ENCODE measurements around the gene AGRP.

The AGRP gene

DNA sequence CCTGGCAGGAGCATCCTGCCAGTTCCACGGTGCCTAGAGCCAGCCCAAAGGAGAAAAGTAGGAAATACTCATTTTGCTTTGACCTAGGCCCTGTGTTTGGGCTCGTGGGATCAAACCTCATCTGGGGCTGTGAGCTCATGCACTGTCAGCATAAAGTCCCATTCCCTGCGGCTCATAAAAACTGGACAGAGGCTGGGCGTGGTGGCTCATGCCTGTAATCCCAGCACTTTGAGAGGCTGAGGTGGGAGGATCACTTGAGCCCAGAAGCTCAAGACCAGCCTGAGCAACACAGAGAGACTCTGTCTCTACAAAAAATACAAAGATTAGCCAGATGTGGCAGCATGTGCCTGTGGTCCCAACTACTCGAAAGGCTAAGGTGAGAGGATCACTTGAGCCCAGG is 20.3 kb downstream of the AGRP start:
- DNase-seq: no peak

DNA sequence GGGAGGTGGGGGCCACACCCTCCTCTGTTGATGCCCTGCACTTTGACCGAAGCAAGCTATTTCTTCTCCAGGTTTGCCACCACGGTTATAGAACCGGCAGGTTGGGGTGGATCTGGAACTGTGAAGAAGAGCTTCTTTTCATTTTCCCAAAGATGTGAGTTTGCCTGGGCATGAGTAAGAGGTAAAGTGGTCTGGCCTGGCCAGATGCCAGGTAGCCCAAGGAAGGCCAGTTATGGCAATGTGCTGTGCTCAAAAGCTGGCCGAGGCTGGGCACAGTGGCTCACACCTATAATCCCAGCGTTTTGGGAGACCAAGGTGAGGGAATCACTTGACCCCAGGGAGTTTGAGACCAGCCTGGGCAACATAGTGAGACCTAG is 21.1 kb downstream of the AGRP start:
- DNase-seq: no peak

DNA sequence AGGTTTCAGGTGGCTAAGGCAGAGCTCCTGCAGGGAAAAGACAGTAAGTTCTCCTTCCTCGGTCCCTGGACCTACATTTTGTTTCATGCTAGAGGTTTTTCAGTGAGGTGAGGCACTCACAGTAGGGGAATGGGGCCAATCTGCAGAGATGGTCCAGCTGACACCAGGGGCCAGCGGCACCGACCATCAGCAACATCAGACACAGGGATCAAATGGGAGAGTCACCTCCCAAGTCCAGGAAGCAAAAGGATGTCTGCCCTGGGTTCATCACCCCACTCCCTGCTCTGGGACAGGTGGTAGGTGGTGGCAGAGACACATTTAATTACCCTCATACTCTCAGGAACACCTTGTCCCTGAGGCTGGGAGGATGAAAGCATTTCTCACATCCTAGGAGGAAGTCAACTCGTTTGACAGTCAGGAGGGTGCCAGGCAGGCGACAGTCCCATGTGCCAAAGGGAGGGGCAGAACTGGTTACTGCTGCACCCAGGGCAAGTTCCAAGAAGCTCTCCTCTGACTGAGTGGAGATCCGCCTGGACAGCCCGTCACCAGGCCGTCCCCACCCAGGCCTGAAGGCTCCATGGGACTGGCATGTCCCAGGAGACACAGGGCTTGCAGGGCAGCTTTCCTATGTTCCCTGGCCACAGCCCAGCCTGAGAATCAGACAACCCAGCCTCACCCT is 21.6 kb downstream of the AGRP start:
- DNase-seq: no peak

DNA sequence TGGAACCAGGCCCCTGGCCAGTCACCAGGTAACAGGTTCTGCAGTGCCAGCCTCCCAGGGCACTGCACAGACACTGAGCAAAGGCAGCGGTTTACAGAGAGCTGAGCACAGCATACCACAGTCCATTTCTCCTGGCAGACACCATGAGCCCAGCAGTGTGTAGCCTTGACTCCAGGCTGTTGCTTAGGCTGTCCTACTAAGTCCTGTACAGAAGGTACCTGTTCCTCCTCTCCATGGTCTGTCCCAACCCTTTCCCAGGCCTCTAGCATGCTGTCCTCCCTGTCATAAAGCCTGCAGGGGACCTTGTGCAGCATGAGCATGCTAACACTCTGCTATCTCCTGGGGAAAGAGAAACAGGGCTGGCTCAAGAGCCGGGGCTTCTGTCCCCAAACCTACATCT is 22.4 kb downstream of the AGRP start:
- no peak for DNase-seq

DNA sequence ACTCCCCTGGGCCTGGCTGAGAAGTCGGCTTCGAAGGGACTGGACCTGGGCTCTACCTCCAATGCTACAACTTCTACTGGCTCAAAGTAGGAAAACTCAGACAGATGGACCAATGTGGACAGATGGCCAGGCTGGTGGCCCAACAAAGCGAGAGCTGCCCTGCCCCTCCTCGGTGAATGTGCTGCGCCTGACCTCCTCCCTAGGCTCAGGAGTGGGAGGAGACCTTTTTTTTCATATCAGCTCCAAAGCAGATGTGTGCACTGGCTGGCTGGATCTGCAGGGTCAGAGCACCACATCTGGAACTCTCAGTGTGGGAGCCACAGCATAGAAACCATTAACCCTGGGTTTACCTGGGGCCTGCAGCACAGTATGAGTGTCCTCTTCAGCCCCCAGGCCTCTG is 23.2 kb downstream of the AGRP start:
- no peak for DNase-seq

DNA sequence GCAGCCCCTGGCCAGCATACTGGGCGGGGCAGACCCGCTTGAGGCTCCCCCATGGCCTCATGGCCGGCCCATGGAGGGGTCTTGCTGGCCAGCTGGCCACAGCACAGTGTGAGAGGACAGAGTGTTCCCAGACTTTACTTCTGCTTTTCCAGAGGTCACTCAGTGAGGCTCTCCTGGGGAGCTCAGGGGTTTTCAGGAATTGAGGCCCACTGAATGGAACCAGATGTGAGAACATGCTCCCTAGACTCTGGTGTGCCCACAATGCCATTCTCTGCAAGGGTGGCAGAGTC is 23.5 kb downstream of the AGRP start:
- DNase-seq: no peak

DNA sequence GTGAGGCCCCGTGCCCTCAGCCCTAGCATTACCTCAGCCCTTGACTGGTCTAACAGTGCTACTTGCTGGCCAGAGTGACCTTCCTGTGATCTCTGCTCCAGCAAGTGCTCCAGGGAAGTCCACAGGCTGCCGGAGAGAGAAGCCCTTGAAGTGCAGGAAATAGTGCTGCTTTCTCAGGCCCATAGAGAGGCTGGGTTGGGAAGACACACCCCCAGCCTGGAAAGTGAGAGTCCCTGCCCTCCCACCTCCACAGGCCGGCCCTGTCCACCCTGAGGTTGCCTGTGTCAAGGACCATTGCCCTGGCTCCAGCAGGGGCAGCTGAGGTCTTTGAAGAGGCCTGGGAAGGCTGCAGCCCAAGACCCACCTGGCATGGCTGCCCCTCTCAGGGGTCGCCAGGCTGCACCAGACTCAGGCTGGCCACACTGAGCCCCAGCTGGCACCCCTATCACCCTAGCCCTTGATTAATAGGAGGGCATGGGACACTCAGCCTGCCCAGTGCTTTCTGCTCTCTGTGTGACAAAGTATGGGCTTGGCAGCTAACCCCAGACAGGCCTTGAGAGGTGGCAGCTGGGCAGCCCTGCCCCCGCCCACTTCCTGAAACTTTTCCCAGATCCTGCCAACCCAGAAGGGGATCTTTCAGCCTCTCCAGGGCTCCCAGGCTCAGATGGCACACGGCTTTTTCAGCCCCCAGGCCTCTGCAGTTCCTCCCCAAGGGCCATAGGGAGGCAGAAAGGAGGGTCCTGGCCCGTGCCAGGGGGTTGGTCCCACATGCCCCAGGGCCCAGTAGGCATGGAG is 24.1 kb downstream of the AGRP start:
- DNase-seq: no peak

DNA sequence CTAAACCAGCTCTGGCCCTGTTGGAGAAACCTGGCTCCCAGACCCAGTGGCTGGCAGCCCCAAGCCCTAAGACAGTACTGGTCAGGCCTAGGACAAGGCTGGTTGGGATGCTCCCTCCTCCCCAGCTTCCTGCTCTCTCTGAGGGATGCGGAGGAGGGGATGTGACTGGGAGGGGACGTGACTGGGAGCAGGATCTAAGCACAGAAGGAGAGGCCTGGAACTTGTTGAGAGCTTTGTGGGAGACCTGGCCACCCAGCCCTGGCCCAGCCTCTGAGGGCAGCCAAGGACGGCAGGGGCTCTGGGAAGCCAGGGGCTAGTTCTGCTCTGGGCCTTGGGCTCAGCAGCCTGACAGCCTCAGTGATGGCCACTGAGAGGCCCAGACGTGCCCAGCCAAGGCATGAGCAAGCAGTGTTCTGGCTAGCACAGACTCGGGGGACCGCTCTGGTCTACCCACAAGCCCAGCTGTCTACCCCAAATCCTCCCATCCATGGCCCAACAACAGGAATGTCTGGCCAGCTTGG is 25.2 kb downstream of the AGRP start:
- DNase-seq: no peak

DNA sequence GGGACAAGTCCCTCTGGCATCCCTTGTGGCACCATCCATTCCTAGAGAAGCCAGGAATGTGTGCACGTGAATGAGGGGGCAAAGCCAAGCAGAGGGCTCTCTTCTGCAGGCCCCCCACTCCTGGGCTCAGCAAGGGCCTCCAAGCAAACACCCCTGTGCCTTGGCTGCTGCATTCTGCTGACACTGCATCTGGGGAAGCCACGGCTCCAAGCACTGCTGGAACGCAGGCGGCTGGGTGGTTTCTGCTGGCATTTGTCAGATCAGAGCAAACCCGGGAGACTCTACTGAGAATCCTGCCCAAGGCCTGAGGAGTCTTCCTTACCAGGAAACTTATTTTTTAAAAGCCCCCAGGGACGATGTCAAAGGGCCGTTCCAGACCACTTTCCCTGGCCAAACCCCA is 25.7 kb downstream of the AGRP start:
- DNase-seq: no peak

DNA sequence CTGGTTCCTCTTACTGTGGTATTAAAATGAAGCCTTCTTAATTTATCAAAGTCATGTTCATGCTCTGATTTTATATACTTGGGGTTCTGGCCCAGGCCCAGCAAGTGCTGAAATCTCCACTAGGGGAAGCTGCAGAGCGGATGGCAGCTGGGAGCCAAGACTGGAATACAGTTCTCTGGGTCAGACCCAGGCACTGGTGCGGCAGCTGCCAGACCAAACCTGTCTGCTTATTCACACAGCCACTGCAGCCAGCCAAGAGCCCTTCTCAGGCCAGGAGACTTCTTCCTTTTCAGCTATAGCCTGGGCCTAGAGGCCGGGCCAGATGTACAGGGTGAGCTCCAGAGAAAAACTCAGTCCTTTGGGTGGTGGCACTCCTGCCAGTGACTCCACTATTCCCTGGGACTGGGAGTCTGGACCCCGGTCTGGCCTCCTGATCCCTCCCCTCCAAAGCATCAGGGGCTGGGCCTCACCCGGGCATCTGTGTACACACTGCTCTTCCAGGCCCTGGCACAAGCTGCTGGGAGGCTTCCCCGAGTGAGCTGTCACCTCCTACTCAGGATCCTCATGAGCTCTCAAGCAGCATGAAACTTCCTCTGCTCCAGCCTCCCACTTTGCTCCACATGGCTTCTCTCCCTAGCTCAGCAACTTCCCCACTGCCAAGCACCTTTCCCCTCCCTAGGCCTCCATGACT is 26.8 kb downstream of the AGRP start:
- DNase-seq: no peak

DNA sequence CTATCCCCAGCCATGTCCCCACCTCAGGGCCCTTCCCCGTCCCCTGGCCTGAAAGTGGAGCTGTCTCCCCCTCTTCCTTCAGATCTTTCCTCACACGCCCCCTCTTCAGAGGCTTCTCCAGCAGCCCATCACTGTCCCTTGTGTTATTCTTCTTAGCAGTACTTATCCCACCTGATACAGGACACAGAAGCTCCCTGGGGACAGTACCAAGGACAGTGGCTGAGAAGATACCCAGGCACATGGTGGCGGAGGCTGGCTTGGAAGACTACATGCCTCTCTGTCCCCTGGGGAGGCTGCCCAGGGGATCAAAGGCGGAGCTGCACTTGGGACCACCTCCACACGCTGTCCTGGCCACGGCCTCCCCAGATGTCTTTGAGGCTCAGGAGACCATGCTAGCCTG is 28.5 kb downstream of the AGRP start:
- no peak for DNase-seq

DNA sequence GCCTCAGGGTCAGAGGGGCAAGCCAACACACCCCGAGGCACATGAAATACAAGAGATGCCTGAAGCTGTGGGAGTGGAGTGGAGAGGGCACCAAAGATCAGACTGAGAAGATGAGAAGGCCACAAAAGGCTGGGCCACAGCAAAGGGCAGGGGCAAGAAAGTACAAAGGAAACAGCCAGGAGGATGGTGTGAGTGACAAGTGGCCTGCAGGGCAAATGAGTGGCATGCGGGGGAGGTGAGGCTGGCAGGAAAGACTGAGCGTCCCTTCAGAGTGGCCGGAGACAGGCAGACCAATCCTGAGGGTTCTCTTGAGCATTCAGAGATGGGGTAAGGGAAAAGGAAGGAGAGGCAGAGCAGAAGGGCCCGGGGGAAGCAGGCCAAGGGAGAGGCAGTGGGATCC is 29.2 kb downstream of the AGRP start:
- no peak for DNase-seq

DNA sequence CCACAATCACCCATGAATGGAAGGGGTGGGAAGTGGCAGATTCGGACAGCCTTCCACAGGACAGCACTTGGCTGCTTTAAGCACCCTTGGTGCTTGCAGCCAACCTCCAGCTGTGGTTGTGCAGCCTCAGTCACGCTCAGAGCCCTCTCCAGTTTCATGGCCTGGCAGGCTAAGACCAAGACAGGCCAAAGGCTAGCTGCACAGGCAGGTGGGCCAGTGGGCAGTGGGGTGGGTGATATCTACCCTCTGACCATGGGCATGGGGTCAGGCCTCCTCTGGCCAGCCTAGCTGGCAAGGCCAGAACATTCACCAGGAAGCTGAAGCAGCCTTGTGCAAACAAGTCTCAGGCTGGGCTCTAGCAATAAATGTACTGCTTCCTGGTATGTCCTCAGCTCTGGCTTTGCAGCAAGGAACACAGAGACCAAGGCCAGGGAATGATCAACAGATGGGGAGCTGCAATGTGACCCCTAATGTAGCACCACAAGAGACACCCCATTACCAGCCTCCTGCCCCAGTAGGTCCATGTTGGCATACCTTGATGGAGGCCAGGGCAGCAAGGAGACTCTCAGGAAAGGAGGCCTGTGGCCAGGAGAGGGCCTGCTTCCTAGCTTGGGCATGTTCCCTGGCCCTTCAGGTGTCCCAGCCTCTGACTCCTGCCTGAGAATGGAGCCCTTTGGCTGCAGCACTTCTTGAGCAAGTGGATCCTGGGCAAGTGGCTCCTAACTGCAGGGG is 31.5 kb downstream of the AGRP start:
- no peak for DNase-seq

DNA sequence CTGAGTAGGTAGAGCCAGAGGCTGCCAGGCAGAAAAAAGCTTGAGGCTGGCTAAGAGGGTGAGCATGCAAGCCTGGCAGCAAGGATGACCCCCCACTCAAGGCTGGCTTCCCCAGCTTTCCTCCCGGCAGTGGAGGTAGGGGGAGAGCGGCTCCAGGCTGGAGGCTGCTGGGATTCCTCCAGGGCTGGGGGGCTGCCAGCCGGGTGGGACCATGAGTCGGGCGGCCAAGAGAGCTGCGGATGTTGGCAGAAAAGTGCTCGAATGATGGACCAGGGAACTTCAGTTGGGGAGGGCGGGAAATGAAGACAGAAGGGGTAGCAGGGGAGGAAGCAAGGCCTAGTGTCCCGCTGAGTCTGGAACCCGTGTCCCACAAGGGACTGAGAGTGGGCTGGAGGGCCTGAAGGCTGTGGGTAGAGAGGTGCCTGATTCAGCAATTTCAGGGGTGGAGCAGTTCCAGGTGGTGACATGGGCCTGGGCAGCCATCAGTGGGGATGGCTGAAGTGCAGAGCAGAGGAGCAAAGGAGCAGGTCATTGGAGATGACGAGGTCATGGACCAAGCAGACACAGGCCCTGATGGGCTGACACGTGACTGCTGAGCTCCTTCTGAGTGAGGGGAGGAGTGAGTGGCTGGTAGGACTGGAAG is 32.2 kb downstream of the AGRP start:
- no peak for DNase-seq

DNA sequence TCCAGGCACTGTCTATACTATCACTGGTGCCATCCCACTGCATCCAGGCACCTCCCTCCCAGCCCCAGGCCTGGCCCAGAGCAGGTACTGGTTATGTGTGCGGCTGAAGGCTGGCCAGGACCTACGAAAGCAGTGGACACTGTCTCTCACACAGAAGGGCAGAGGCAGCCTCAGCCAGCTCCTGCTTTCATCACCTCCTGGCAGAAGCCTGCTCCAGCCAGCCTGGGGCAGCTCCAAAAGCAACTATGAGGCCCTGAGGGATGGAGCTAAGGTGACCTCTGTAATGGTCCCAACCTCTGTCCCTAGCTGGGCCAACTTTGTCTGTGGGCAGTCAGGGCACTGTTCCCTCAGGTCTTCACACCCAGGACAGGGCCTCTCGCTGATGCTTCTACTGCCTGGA is 33.6 kb downstream of the AGRP start:
- DNase-seq: no peak

DNA sequence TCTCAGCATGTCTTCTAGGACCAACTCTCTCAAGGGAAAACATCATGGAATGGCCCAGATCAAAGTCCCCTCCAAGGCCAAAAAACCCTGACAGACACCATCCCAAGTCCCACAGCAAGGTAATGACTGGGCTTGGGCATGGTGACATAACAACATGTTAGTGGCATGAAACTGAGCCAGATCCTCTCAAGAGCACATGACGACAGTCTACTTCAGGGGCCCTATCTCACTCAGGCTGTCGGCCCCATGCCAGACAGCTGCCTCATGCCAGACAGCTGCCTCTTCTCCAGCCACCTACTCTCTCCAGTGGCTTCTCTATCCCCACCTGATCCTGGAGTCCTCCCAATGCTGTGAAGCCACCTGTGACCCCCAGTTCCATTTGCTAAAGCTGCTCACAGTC is 34.0 kb downstream of the AGRP start:
- DNase-seq: no peak

DNA sequence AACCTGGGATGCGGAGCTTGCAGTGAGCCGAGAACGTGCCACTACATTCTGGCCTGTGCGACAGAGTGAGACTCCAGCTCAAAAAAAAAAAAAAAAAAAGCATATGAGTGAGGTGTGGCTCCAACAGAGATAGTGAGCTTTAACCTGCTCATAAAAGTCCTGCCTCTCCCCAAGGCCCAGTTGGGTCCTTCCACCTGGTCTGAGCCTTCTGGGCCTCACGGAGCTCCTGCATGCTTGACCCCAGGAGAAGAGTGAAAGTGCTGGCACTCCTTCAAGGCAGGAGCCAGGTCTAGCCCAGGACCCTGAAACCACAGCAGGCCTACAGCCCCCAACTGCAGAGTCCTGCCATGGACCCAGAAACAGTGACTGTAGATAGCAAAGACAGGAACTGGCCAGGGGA is 34.8 kb downstream of the AGRP start:
- DNase-seq: no peak

DNA sequence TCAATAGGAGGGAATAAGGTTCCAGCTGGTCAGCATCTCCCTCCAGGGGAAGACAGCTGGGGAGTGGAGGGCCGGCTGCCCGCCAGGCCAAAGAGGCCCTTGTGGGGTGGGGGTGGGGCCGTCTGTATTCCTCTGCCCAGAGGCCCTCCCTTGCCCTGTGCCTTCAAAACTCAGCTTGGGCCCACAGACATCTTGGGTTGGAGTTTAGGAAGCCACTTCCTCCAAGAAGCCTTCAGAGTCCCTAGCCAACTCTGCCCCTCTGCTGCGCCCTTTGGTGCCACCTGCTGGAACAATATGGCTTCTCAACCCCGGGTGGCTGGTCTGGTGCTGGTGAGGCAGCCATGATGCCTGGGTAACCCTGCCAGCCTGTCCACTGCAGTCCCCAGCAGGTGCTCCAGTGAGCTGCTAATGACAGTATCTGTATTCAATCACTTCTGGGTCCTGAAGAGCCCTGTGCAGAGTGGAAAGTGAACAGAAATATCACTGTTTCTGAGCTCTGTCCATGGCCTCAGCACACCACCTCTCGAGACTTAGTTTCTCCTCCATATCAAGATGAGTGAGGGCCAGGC is 35.8 kb downstream of the AGRP start:
- DNase-seq: no peak

DNA sequence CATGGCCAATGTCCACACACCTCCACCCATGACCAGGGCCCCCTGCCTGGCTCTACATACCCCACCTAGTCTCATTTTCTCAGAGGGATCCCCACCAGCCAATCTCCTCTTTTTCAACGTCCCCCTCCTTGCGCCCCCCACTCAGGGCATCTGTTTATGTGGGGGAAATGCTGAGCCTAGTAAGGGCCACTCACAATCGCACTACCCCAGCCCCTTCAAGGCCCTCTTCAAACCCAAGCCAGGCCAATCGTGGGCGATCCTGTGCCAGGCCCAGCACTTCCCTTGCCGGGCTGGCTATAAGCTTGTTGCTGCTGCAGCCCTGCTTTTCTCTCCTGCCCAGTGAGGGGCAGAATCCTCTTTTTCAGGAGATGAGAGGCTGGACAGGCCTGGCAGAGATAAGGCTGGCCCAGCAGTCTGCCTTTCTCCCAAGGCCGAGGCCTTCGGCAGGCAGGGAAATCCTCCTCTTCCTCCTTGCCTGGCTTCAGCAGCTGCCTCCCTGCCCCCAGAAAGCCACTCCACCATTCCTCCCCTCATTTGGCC is 36.3 kb downstream of the AGRP start:
- DNase-seq: no peak

DNA sequence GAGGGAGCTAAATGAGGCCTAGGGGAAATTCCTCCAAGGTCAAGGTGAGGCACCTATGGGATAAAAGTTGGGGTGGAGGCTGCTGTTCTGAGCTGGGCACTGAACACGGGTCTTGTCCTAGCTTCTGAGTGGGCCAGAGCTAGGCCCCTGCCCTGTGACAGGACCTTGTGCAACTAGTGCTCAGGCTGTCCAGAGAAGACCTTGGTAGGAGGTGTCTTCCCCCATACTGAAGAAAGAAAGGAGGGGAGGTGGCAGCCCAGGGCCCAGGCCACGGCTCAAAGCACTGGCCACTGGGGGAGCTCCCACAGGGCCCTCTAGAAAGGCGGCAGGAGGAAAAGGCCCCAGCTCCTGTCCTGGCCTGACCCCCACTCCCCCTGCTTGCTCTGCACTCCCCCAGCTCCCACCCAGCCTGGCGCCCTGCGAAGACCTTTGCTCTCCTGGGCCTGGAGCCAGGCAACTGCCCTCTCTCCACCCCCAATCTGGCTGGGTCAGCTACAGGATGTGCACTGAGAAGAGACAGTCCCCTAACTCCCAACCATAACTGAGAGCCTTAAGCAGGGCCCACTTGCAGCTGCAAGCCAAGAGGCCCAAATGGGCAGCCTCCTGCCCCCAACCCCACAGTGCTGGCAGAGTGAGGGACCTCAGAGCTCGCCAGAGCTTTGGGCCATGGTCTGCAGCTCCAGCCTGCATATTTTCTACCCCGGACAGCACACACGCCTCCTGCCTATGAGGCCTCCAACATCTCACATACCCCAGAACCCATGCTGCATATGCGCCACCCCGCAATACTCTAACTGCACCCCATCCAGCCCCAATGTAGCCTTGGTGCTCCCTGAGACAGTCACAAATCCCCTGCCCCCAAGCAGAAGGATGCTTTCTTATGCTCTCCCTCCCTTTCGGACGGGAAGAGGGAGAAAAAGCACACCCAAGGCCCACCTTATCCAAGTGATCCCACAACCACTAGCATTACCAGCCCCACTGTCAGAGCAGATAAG is 37.1 kb downstream of the AGRP start:
- DNase-seq: no peak

DNA sequence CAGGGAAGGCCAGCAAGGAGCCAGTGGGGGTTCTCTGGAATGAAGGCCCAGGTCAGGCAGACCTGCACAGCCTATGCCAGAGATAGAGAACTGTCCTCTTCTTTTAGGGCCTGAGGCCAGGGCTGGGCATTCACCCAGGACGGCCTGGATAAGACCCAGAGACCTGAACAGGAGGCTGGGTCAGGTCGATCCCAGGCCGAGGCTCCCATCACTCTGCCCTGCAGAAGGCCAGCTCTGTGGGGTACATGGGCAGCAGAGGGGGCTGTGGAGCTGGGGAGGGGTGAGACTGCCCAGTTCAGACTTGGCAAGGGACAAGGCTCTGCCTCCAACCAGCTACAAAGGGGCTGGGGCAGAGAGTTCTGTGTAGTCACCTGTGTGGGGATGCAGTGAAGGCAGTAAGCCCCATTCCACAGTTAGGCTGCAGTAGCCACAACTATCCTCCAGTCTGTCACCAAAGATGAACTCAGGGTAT is 37.9 kb downstream of the AGRP start:
- DNase-seq: no peak

Measured in NCI-H510A (cell line).